ENCODE results near the gene MLPH.

DNA sequence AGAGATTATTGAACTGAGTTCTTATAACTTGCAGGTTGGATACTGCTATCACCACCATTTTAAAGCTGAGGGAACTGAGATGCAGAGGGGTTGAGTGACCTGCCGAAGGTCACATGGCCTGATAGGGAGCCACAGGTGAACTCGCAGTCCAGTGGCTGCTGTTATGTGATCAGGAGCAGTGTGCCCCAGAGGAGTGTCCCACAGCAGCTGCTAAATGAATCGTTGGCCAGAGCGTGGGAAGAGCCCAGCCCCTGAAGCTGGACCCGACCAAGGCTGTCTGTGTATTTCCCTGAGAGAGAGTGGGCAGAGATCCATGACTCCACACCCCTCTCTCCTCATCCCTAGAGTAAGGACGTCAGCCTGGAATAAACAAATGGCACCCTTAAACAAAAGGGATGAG is 52.6 kb downstream of the MLPH start:
- TF ChIP-seq, protein P1, sequence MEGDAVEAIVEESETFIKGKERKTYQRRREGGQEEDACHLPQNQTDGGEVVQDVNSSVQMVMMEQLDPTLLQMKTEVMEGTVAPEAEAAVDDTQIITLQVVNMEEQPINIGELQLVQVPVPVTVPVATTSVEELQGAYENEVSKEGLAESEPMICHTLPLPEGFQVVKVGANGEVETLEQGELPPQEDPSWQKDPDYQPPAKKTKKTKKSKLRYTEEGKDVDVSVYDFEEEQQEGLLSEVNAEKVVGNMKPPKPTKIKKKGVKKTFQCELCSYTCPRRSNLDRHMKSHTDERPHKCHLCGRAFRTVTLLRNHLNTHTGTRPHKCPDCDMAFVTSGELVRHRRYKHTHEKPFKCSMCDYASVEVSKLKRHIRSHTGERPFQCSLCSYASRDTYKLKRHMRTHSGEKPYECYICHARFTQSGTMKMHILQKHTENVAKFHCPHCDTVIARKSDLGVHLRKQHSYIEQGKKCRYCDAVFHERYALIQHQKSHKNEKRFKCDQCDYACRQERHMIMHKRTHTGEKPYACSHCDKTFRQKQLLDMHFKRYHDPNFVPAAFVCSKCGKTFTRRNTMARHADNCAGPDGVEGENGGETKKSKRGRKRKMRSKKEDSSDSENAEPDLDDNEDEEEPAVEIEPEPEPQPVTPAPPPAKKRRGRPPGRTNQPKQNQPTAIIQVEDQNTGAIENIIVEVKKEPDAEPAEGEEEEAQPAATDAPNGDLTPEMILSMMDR (IDR thresholded peaks at IDR 0.05): no peak
- TF ChIP-seq GABPA (IDR thresholded peaks at IDR 0.05; ENCODE audit: low read depth): no peak
- TF ChIP-seq, protein P2, sequence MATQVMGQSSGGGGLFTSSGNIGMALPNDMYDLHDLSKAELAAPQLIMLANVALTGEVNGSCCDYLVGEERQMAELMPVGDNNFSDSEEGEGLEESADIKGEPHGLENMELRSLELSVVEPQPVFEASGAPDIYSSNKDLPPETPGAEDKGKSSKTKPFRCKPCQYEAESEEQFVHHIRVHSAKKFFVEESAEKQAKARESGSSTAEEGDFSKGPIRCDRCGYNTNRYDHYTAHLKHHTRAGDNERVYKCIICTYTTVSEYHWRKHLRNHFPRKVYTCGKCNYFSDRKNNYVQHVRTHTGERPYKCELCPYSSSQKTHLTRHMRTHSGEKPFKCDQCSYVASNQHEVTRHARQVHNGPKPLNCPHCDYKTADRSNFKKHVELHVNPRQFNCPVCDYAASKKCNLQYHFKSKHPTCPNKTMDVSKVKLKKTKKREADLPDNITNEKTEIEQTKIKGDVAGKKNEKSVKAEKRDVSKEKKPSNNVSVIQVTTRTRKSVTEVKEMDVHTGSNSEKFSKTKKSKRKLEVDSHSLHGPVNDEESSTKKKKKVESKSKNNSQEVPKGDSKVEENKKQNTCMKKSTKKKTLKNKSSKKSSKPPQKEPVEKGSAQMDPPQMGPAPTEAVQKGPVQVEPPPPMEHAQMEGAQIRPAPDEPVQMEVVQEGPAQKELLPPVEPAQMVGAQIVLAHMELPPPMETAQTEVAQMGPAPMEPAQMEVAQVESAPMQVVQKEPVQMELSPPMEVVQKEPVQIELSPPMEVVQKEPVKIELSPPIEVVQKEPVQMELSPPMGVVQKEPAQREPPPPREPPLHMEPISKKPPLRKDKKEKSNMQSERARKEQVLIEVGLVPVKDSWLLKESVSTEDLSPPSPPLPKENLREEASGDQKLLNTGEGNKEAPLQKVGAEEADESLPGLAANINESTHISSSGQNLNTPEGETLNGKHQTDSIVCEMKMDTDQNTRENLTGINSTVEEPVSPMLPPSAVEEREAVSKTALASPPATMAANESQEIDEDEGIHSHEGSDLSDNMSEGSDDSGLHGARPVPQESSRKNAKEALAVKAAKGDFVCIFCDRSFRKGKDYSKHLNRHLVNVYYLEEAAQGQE (IDR thresholded peaks at IDR 0.05; ENCODE audit: low read depth, low read length): no peak
